NCI-H774 (cell line): ENCODE measurements around the gene GABRD.

ENCODE experiments used
- DNase-seq: peaks from one replicate; lab custom pipeline; 2025; lab: John Stamatoyannopoulos, UW

GABRD gene

GRCh38 chr1:2053784-2054376, 34.7 kb downstream of the GABRD start:
- no peak for DNase-seq

DNA sequence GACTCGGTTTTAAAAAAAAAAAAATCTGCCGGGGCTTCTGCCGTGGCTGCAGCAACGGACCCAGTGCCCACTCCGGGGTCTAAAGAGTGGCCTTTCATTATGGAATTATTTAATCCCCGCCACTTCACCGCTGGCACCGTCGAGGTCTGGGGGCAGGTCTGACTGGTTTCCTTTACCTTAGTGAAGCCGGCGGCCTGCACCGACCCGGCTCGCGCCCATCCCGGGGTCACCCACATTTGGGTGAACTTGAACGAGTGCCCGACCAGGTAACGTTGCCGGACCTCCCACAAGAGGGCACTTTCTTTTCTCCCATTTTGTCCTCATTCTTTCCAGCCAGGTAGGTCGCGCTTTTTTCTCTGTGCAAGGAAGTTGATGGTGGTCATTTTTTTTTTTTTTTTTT, 35.4 kb downstream of the GABRD start:
- no peak for DNase-seq

- DNase-seq = no peak
Measured at GRCh38 chr1:2055911-2056575, 36.9 kb downstream of the GABRD start.

GRCh38 chr1:2056955-2057590, 37.9 kb downstream of the GABRD start:
- no peak for DNase-seq

DNA sequence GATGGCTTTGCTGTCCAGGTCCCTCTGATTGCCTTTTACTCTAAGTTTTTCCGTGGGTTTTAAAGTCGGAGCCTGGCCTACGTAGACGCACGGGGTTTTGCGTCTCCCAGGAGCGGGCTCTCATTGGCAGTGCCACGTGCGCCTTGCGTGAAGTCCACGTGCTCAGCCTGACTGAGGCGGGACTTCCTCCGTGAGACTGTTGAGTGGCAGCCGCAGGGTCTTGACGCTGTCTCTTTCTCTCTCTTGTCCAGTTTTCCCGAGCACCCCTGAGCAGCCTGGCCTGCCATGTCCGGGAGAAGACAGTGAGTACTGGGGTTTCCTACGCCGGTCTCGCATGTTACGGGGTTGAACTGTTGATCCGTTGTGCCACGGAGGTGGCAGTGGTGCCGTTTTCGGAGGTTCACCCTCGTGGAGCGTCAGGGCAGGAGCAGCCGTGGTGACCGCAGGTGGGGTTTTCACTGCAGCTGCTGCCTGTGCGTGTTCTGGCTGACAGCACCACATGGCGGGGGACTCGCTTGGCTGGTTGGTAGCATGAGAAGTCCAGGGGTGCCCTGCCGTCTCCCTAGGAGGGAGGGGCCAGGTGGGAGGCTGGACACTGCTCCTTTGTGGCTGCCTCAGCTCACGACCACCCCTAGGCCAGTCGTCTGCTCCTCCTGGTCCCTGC, 40.3 kb downstream of the GABRD start:
- DNase-seq = no peak

- no peak for DNase-seq
Measured at GRCh38 chr1:2060072-2060471, 40.9 kb downstream of the GABRD start.

GRCh38 chr1:2060535-2060934, 41.4 kb downstream of the GABRD start:
- DNase-seq = no peak

DNA sequence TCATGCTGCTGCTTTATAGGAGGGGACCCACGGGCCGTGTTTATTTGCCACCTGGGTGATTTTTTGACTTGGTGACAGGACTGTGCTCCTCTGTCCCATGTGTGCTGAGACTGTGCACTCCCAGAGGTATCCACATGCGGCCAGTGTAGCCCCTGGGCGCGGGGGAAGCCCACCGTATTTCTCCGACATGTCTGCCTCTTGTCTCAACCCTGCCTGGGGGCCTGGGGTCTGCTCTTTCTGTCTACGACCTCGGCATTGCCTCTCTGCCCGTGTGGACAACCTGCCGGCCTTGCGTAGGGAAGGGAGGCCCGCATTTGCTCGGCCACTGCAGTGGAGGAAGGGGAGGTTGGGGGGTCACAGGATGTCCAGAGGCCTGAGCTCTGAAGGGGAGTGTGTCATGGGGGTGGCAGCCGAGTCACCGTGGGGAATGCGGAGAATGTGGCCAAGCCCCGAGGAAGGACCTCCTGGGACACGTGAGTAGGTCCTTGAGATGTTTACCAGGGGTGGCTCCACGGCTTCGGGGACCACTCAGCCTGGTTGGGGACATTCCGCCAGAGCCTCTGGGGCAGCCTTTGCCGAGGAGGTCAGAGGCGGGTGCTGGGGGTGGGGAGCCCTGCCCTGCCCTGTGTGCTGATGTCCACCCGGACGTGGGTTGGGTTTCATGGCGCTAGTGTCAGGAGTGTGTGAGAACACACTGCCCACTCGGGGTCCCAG, 42.1 kb downstream of the GABRD start:
- no peak for DNase-seq

DNA sequence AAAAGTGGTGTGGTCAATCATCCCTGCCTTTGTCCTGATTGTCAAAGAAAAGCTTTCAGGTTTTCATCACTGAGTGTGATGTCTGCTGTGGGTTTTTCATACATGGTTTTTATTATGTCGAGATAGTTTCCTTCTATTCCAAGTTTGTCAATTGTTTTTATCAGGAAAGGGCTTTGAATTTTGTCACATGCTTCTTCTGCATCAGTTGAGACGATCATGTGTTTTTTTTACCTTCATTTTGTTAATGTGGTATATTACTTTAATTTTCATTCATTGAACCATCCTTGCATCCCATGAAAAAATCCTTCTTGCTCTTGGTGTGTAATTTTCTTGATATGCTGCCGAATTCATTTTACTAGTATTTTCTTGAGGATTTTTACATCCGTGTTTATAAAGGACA, 46.6 kb downstream of the GABRD start:
- DNase-seq = no peak

GRCh38 chr1:2067393-2067792, 48.2 kb downstream of the GABRD start:
- no peak for DNase-seq

DNA sequence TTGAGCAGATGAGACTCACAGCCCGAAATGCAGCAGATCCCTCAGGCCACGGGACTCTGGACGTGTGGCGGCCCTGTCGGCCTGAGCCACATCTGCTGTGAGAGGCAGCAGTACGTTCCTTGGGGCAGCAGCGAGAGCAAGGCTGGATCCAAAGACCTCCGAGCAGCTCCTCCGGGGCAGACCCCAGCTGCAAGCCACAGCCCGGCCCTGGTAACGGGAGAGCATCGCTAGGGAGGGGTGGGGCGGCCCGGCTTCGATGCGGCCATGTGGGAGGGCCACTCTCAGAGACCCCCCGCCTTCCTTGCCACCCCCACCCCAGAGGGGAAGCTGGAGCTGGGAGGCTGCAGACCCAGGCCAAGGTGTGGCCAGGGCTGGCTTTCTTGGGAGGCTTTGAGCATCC, 48.8 kb downstream of the GABRD start:
- DNase-seq = no peak

- no peak for DNase-seq
Measured at GRCh38 chr1:2068951-2069350, 49.8 kb downstream of the GABRD start.

DNA sequence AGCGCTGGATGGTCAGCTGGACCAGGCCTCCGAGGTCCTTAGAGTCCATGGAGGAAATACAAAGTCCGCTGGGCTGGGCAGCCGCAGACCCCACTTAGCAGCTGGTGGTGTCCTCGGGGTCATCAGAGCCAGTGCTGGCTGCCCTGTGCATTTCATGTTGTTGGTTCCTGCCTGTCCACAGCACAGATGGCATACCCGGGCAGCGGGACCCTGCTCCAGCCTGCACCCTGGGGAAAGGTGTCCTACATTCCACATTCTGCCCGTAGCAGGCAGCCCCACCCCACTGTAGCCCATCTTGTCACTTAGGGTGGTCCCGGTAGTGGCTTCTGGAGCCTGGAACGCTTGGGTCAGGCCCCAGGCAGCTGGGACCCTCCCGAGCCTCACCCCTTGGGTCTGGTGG, 50.9 kb downstream of the GABRD start:
- no peak for DNase-seq

DNA sequence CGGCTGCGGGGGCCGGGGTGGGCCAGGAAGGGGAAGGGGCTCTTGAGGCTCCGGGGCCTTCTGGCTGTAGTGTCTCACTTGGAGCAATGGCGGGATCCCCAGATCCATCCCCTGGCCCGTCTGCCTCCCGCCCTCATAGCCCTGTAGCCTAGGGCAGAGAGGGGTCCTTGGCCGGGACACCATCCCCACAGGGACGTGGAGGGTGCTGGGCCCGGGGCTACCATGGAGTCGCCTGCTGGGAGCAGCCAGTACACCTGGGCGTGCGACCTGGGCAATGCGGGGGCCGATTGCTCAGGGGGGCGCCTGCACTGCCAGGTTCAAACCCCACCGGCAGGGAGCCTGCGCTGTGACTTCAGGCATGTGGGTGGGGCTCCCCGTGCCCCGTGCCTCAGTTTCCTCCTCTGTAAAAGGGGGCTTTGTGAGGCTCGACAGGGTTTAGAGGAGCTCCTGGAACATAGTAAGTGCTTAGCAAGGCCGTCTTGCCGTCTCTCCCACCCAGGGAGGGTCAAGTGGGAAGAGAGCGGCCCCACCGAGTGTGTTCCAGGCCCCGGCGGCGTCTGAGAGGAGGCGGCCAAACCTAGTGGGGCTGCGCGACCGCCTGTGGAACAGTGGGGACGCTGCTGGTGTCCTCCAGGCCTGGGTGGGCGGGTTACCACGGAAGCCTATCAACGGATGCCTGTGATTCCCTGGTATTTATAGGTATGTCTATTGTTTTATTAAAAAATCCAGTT, 51.8 kb downstream of the GABRD start:
- no peak for DNase-seq

- no peak for DNase-seq
Measured at GRCh38 chr1:2072109-2072806, 53.1 kb downstream of the GABRD start.

- no peak for DNase-seq
Measured at GRCh38 chr1:2072891-2073290, 53.7 kb downstream of the GABRD start.

- no peak for DNase-seq
Measured at GRCh38 chr1:2073382-2074230, 54.5 kb downstream of the GABRD start.

DNA sequence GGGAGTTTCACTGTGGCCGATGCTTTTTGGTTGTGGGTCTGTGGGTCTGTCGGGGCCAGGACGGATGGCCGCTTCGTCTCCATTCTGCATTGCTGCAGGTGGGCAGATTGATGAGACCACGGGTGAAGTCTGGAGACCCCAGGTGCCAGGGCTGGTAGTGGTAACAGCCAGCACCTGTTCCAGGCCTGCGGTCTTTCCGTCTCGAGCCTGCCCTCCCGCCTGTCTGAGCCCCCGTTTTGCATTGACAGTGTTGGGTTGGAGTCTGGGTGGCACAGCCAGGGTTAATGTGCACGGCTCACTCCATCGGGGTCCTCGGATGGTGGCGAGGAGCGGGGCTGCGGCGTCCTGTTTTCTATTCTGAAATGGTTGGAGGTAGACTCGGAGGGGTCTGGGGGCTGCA, 55.3 kb downstream of the GABRD start:
- DNase-seq = no peak

DNA sequence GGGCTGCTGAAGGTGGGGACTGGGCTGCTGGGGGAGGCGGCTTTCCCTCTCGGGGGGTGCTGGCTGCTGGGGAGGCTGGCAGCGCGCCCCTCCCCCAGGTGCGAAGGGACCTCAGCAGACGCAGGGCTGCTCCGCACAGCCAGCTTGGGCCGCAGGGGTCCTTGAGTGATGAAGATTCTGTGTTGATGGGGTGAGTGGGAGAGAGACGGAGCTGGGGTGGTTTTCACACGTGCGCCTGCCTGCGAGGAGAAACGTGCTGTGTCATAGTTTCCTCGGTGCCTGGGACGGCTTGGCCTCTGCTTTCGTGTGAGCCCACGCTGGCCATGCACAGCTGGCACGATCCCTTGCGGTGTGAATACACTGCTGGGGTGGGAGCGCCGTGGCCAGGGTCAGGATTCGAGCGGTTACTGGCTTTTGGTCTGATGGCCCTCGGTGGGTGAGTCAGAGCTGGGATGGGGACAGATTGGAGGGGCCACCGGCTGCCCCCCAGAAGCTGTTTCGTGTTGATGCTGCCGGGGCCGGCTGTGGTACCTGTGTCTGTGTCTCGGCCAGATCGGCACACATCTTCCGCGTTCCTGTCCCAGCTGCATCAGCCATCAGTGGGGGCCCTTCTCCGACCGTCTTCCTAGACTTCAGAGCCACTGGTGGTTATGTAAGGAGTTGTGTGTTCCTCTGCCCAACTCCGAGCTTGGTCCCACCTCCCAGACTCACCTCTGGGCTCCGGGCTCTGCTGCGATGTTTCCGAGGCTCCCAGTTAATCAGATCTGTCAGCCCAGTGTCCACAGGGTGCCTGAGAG, 56.0 kb downstream of the GABRD start:
- DNase-seq = no peak
